GM10266 (cell line): ENCODE results near the gene GDF11.

Experiments
- DNase-seq: peaks from one replicate; pipeline ENCODE4 v3.0.0; 2012; ENCODE audit errors: extremely low spot score
- CTCF ChIP-seq: IDR thresholded peaks from 2 replicates; pipeline ENCODE4 v1.5.1; 2012; ENCODE audit warnings: mild to moderate bottlenecking, low read depth; ENCODE audit not compliant: control insufficient read depth, insufficient read depth; ENCODE audit errors: missing control alignments

GDF11 gene

GRCh38 chr12:55707219-55707671 lies 35.7 kb upstream of the GDF11 start:
- TF ChIP-seq CTCF, result no peak
- DNase-seq, result no peak

GRCh38 chr12:55707841-55708694 lies 34.9 kb upstream of the GDF11 start, which contains the start of gene ITGA7:
Gene ITGA7 (minus strand): TSS chr12:55707904. CDS start chr12:55707682, 222 bp downstream.
- TF ChIP-seq CTCF, result no peak
- peak; percentile 77 for DNase-seq

GRCh38 chr12:55708695-55709233 lies 34.2 kb upstream of the GDF11 start:
- no peak for DNase-seq
- no peak for TF ChIP-seq CTCF

GRCh38 chr12:55711786-55712553 lies 31.0 kb upstream of the GDF11 start:
- TF ChIP-seq CTCF, result no peak
- no peak for DNase-seq

DNA sequence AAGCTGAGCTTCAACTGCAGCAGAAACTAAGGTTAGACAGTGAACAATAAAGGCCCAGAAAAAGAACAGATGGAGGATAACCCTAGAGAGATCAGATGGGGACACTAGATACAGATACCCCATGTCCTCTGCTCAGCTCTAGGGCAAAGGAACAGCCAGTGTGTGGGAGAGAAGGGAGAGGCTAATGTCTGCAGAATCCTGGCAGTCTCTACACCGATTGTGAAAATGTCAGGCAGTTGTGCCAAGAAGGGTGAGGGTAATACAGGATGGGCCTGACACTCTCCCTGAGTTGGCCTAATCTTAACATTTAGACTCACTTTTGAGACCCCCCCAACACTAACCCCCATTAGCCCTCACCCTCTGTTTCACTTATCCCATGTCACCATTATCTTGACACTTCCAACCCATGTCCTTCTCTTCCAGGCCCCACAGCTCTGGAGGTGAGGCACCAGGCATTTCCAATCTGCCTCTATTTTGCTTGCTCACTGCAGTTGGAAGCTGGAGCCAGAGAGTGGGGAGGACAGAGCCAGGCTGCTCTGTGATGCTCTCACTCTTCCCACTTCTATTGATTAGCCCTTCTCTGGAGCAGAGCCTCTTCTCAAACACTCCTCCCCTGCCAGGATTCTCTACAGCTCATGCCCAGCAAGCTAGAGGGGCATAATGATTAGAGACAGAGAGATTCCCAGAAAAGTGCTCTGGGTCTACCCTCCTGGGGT lies 30.1 kb upstream of the GDF11 start:
- DNase-seq, result no peak
- no peak for TF ChIP-seq CTCF

- no peak for TF ChIP-seq CTCF
- no peak for DNase-seq
These were observed 29.2 kb upstream of the GDF11 start for GRCh38 chr12:55713721-55714120.
